Measurements from ENCODE around the gene PZP. TPM values are rescaled to one million over a fixed set of nuclear protein-coding genes. Genes with fewer than 3 reads are reported as not detected.
A peak's percentile ranks its signal among the peaks of the same experiment; 100 is the strongest.

Gene PZP
- total RNA-seq (2022) (not detected in 2 replicates), Bru-seq, nascent RNA (percentile 8 among the genes with signal in this experiment), BruChase-seq, experiment 1, labeled RNA remaining after a 2-hour chase (percentile 11 among the genes with signal in this experiment), BruChase-seq, experiment 2, labeled RNA remaining after a 6-hour chase (percentile 8 among the genes with signal in this experiment)
- long read RNA-seq: 0 reads

- no peak within 1 kb of the TSS for H3K4me3 Mint-ChIP-seq (ENCODE audit: unreplicated experiment)
- no peak within 1 kb of the TSS for H3K27ac Mint-ChIP-seq (ENCODE audit: unreplicated experiment)
- DNase-seq: no peak
- BruUV-seq (replicated peaks): no TSS peak
- POLR2A ChIA-PET: no interaction called here
- CTCF ChIA-PET: no interaction called here
- no peaks in the 10 kb centered on the region for H3K27me3 Mint-ChIP-seq (ENCODE audit: insufficient read depth, unreplicated experiment)
- intact Hi-C loops (cut with micrococcal nuclease; ENCODE audit: unreplicated experiment): no loop called here
- Histone ChIP-seq H3K9me3 (no peaks in the 10 kb centered on the region), H3K4me1 (no peaks in the 10 kb centered on the region; the same call in 1 of the 2 replicates), H3K4me3 (ENCODE audit: low read depth, low read length) (no peak within 1 kb of the TSS), H3K36me3 (ENCODE audit: control insufficient read depth, insufficient read depth, low read length) (no peaks in the 10 kb centered on the region), H3K27me3 (replicated peaks; ENCODE audit: control insufficient read depth, insufficient read depth, low read length) (no peaks in the 10 kb centered on the region)
- no peaks in the 10 kb centered on the region for H3K36me3 Mint-ChIP-seq (ENCODE audit: insufficient read depth, unreplicated experiment)
- H3K9me3 Mint-ChIP-seq (ENCODE audit: unreplicated experiment): no peaks in the 10 kb centered on the region
- peaks cover 13% of the 10 kb centered on the region for H3K4me1 Mint-ChIP-seq (ENCODE audit: low read depth, unreplicated experiment)
- TF ChIP-seq, protein P1, sequence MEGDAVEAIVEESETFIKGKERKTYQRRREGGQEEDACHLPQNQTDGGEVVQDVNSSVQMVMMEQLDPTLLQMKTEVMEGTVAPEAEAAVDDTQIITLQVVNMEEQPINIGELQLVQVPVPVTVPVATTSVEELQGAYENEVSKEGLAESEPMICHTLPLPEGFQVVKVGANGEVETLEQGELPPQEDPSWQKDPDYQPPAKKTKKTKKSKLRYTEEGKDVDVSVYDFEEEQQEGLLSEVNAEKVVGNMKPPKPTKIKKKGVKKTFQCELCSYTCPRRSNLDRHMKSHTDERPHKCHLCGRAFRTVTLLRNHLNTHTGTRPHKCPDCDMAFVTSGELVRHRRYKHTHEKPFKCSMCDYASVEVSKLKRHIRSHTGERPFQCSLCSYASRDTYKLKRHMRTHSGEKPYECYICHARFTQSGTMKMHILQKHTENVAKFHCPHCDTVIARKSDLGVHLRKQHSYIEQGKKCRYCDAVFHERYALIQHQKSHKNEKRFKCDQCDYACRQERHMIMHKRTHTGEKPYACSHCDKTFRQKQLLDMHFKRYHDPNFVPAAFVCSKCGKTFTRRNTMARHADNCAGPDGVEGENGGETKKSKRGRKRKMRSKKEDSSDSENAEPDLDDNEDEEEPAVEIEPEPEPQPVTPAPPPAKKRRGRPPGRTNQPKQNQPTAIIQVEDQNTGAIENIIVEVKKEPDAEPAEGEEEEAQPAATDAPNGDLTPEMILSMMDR (IDR thresholded peaks at IDR 0.05; ENCODE audit: insufficient read depth in 1 of 2, low read depth in 1 of 2, low read length in 1 of 2, severe bottlenecking in 1 of 2, unreplicated experiment in 1 of 2): no peak
Observed at GRCh38 chr12:9208229-9208628, at the start of gene PZP. PZP (minus strand) TSS chr12:9208395; CDS start chr12:9208341, 54 bp downstream.

DNA sequence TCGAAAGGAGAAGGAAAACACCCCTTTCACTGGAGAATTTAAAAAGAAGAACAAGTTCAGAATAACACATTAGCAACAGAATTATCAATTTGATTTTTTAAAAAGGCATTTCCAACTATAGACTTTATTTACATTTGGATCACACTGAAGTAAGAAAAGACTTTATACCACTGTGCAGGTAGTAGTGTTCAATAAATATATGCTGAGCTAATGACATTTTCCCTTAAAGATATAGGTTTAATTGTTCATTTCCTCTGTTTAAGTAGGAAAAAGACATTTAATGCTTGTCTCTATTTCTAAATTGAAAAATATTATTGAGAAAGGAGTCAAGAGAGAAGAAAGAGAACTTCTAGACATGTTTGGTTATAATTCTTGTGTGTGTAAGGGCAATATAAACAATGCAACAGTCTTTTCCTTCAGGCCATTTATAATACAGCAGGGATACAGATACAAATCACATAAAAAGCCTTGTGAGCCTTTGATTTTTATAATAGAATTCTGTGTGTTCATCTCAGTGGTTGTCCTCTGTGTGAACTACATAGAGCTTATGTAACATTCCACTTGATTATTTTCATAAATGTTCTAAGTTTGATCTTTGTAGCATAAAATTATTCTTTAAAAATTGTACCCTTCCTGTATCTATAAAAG, 48.7 kb upstream of the PZP start:
- Histone ChIP-seq H3K9me3 (no peaks in the 10 kb centered on the region), H3K4me3 (ENCODE audit: low read depth, low read length) (no peak overlapping the region), H3K27me3 (replicated peaks; ENCODE audit: control insufficient read depth, insufficient read depth, low read length) (no peaks in the 10 kb centered on the region), H3K36me3 (ENCODE audit: control insufficient read depth, insufficient read depth, low read length) (no peaks in the 10 kb centered on the region), H3K4me1 (no peaks in the 10 kb centered on the region)
- CTCF ChIA-PET: no interaction called here
- H3K4me3 Mint-ChIP-seq (ENCODE audit: unreplicated experiment): no peak overlapping the region
- intact Hi-C loops (cut with micrococcal nuclease; ENCODE audit: unreplicated experiment): no loop called here
- BruUV-seq (replicated peaks): no TSS peak
- no peak overlapping the region for H3K27ac Mint-ChIP-seq (ENCODE audit: unreplicated experiment)
- H3K9me3 Mint-ChIP-seq (ENCODE audit: unreplicated experiment): no peaks in the 10 kb centered on the region
- H3K27me3 Mint-ChIP-seq (ENCODE audit: insufficient read depth, unreplicated experiment): peaks cover 16% of the 10 kb centered on the region
- POLR2A ChIA-PET: no interaction called here
- no peak for DNase-seq
- H3K36me3 Mint-ChIP-seq (ENCODE audit: insufficient read depth, unreplicated experiment): no peaks in the 10 kb centered on the region
- TF ChIP-seq, protein P1 (IDR thresholded peaks at IDR 0.05; ENCODE audit: insufficient read depth in 1 of 2, low read depth in 1 of 2, low read length in 1 of 2, severe bottlenecking in 1 of 2, unreplicated experiment in 1 of 2): no peak
- H3K4me1 Mint-ChIP-seq (ENCODE audit: low read depth, unreplicated experiment): peaks cover 6% of the 10 kb centered on the region

GRCh38 chr12:9256341-9256740, 48.1 kb upstream of the PZP start:
- ChIA-PET CTCF (no interaction called here), POLR2A (no interaction called here)
- Histone ChIP-seq H3K4me1 (no peaks in the 10 kb centered on the region), H3K36me3 (ENCODE audit: control insufficient read depth, insufficient read depth, low read length) (no peaks in the 10 kb centered on the region), H3K27me3 (replicated peaks; ENCODE audit: control insufficient read depth, insufficient read depth, low read length) (no peaks in the 10 kb centered on the region), H3K4me3 (ENCODE audit: low read depth, low read length) (no peak overlapping the region), H3K9me3 (no peaks in the 10 kb centered on the region)
- peaks cover 8% of the 10 kb centered on the region for H3K4me1 Mint-ChIP-seq (ENCODE audit: low read depth, unreplicated experiment)
- intact Hi-C loops (cut with micrococcal nuclease; ENCODE audit: unreplicated experiment): no loop called here
- no peak for DNase-seq
- TF ChIP-seq, protein P1 (IDR thresholded peaks at IDR 0.05; ENCODE audit: insufficient read depth in 1 of 2, low read depth in 1 of 2, low read length in 1 of 2, severe bottlenecking in 1 of 2, unreplicated experiment in 1 of 2): no peak
- H3K27me3 Mint-ChIP-seq (ENCODE audit: insufficient read depth, unreplicated experiment): peaks cover 16% of the 10 kb centered on the region
- no TSS peak for BruUV-seq (replicated peaks)
- H3K4me3 Mint-ChIP-seq (ENCODE audit: unreplicated experiment): no peak overlapping the region
- H3K36me3 Mint-ChIP-seq (ENCODE audit: insufficient read depth, unreplicated experiment): no peaks in the 10 kb centered on the region
- H3K9me3 Mint-ChIP-seq (ENCODE audit: unreplicated experiment): no peaks in the 10 kb centered on the region
- H3K27ac Mint-ChIP-seq (ENCODE audit: unreplicated experiment): no peak overlapping the region

All from Caco-2 (cell line).